ENCODE data around the gene ZNF75A.

ZNF75A gene

DNA sequence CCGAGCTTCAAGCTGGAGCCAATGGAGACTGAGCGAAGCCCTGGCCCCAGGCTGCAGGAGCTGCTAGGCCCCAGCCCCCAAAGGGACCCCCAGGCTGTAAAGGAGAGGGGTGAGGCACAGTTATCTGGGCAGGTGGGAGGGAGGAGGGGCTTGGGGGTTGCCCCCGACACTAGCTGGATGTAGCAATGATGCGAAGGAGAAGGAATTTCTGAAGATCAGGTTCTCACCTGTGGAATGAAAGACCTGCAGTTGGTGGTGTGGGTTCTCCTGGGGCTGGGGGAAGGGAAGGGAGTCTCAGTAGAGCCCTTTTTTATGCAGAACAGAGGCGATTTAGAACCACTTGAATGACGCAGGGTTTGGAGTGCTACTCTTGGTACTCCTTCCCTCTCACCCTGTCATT is 20.2 kb upstream of the ZNF75A start:
- DNase-seq (ENCODE audit: low read depth in 3 of 3) = no peak

- DNase-seq (ENCODE audit: low read depth in 3 of 3) = no peak
These were observed 15.2 kb upstream of the ZNF75A start for GRCh38 chr16:3289998-3290673.

GRCh38 chr16:3292604-3293003 is 12.7 kb upstream of the ZNF75A start:
- no peak for DNase-seq (ENCODE audit: low read depth in 3 of 3)

DNA sequence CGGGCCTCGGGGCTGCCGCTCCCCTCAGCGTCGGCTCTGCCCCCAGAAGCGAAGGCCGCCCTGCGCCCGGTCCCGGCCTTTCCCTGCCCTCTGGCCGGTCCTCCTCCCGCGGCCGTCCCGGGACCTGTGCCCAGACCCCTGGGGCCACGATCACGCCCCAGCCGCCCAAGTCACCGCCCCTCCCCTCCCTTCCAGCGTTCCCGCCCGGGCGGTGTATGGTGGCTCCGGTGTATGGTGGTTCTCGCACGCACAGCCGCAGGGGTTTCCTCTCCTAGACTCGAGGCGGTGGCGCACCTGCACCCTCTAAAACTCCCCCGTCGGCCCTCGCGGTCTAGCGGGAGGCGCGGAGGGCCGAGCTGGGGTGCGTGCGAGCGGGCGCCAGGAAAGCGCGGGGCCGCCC is 10.1 kb upstream of the ZNF75A start:
- DNase-seq (ENCODE audit: low read depth in 3 of 3) = no peak

GRCh38 chr16:3295783-3296182 is 9.5 kb upstream of the ZNF75A start:
- no peak for DNase-seq (ENCODE audit: low read depth in 3 of 3)

DNA sequence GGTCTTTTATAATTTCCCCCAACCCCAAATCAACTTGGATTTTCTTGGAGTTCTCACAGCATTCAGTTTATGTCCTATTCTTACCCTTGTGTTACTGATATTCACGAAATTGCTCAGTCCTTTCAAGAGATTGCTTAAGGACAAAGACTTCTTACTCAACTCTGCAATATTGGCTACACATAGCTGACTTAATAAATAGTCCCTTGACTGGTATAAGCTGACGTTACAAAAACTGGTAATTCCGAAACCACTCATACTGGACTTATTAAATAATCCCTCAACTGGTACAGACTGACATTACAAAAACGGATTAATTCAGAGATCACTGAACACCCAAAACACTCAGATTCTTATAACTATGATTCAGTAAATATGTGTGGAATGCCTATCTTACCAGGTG is 927 bp upstream of the ZNF75A start:
- no peak for DNase-seq (ENCODE audit: low read depth in 3 of 3)

GRCh38 chr16:3306078-3306477 is 781 bp downstream of the ZNF75A start:
- DNase-seq (ENCODE audit: low read depth in 3 of 3) = no peak

DNA sequence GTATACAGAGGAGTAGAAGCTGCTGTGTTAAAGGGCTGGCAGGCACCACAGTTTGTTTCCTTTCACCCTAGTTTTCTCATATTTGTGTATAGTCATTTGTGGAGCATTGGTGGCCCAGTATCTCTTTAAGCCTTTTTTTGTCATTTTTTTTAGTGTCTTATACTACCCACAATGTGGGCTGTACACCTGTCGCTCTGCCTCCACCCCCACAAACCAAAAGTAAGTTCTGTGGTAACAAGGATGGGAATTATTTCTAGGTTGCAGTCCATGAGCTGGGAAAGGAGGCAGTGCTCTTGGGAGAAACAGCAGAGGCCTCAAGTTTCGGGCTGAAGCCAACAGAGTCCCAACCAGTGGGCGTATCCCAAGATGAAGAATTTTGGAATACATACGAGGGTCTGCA is 6.2 kb downstream of the ZNF75A start:
- DNase-seq (ENCODE audit: low read depth in 3 of 3) = no peak

DNA sequence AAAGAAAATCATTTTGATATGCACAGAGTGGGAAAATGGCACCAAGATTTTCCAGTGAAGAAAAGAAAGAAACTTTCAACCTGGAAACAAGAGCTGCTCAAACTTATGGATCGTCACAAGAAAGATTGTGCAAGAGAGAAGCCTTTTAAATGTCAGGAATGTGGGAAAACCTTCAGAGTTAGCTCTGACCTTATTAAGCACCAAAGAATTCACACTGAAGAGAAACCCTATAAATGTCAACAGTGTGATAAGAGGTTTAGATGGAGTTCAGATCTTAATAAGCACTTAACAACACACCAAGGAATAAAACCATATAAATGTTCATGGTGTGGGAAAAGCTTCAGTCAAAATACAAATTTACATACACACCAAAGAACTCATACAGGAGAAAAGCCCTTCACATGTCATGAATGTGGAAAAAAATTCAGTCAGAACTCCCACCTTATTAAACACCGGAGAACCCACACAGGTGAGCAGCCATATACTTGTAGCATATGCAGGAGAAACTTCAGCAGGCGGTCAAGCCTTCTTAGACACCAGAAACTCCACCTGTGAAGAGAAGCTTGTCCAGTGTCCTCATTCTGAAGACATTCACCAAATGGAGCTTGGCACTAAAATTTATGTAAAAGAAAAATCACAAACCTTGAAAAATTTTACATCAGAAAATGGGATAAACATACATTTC is 12.2 kb downstream of the ZNF75A start:
- DNase-seq (ENCODE audit: low read depth in 3 of 3) = no peak

DNA sequence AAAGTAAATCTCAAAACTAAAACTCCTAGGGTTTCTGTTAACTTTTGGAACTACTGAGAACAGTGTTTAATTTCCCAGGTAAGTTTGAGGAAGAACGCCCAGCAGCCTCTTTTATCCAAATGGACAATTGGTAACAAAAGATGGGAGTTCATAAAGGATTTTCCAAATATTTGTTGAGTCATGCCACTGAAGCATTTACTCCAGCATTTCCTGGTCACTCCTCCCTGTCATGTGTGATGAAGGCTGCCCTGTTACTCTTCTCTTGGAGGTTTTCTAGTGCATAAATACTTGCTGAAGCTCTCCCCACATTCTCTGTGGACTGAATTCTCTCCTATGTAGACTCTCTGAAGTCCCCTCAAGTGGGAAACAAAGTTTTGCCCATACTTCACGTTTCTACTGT is 16.5 kb downstream of the ZNF75A start:
- DNase-seq (ENCODE audit: low read depth in 3 of 3) = no peak

GRCh38 chr16:3327514-3327913 is 22.2 kb downstream of the ZNF75A start:
- no peak for DNase-seq (ENCODE audit: low read depth in 3 of 3)

DNA sequence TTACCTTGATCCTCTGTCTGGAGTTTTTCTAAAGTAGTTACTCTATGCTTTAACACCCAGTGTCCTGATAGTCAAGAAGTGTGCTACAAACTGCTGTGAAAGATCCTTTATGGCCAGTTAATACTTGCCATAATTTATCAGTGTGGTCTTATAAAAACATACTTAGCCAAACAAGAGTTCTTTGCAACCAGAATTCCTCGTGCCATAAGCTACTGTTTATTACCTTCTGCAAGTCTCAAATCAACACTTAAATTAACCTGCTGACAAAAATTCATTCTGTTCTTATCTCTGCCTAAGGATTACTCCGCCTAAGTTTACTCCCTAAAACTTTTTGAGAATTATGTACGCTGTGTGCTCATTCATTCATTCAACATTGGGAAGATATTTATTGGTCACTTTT is 22.8 kb downstream of the ZNF75A start:
- DNase-seq (ENCODE audit: low read depth in 3 of 3) = no peak

DNA sequence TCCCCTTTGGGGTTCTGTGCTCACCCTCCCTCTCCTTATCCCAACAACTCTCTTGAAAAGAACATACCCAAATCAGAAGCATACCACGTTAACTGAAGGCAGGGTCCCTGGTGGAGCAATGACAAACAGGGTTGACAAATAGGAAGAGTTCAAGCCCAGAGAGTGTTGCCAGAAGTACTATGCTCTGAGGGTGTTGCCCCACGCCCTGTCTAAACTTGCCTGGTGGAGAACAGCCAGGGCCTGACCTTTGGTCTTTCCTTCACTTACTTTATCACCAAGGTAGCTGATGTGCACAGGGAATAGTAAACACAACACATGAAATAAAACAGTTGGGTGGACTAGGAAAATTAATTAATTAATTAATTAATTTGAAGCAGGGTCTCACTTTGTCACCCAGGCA is 23.3 kb downstream of the ZNF75A start:
- DNase-seq (ENCODE audit: low read depth in 3 of 3) = no peak

- DNase-seq (ENCODE audit: low read depth in 3 of 3) = no peak
These were observed 40.7 kb downstream of the ZNF75A start for GRCh38 chr16:3346041-3346440.

- no peak for DNase-seq (ENCODE audit: low read depth in 3 of 3)
These were observed 42.3 kb downstream of the ZNF75A start for GRCh38 chr16:3347586-3347985.

GRCh38 chr16:3348547-3349167 is 43.4 kb downstream of the ZNF75A start:
- DNase-seq (ENCODE audit: low read depth in 3 of 3) = no peak

GRCh38 chr16:3349175-3349574 is 43.9 kb downstream of the ZNF75A start:
- DNase-seq (ENCODE audit: low read depth in 3 of 3) = no peak

GRCh38 chr16:3355589-3355988 is 50.3 kb downstream of the ZNF75A start, which contains the start of gene OR2C1:
Gene OR2C1, plus strand, starts transcription at chr16:3355889. Its CDS starts 52 bp downstream, at chr16:3355941.
- DNase-seq (ENCODE audit: low read depth in 3 of 3) = no peak

DNA sequence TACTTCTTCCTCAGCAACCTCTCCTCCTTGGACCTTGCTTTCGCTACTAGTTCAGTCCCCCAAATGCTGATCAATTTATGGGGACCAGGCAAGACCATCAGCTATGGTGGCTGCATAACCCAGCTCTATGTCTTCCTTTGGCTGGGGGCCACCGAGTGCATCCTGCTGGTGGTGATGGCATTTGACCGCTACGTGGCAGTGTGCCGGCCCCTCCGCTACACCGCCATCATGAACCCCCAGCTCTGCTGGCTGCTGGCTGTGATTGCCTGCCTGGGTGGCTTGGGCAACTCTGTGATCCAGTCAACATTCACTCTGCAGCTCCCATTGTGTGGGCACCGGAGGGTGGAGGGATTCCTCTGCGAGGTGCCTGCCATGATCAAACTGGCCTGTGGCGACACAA is 50.8 kb downstream of the ZNF75A start:
- DNase-seq (ENCODE audit: low read depth in 3 of 3) = no peak

DNA sequence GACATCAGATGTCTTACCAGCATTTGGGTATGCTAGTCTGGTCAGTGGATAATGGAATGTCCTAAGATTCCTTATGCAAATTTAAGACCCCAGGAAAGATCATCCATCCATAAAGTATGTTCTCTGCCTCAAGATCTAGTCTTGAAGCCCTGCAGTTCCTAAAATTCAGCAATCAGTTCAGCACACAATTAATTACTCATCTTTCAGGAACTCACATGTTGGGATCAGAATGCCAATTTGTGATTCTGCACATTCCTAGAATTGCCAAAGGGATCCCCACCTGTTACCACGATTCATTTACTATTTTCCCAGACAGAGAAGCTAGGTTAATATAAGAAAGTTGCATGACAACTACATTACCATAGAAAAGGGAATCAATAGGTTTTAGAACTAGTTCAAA is 53.6 kb downstream of the ZNF75A start:
- DNase-seq (ENCODE audit: low read depth in 3 of 3) = no peak

- DNase-seq (ENCODE audit: low read depth in 3 of 3) = no peak
These were observed 57.6 kb downstream of the ZNF75A start for GRCh38 chr16:3362931-3363330.

DNA sequence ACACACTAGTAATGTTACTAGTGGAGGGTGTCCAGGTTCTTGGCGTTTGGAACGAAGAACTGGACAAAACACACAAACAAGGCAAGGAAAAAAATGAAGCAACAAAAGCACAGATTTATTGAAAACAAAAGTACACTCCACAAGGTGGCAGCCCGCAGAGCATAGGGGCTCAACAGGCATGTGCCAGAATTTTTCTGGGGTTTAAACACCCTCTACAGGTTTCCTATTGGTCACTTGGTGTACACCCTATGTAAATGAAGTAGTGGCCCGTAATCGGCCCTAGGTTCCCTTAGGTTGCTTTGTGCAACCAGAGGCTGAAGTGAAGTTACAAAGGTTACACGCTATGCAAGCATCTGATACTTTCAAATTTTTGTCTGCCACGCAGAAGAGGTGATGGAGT is 58.5 kb downstream of the ZNF75A start:
- DNase-seq (ENCODE audit: low read depth in 3 of 3) = no peak

- peak; percentile 73 to 87 (median 77) for DNase-seq (ENCODE audit: low read depth in 3 of 3)
These were observed 59.6 kb downstream of the ZNF75A start for GRCh38 chr16:3364774-3365427.

Measured in stimulated activated CD4-positive, alpha-beta T cell treated with anti-CD3 and anti-CD28 coated beads, TNF-alpha, amount 100 ng/mL, for 48 hours (primary cell).